Measurements from ENCODE around the gene ITGA1. TPM values are rescaled to one million over a fixed set of nuclear protein-coding genes. Genes with fewer than 3 reads are reported as not detected.
A peak's percentile ranks its signal among the peaks of the same experiment; 100 is the strongest.

Gene ITGA1
- total and polyA plus RNA-seq, 2 donors from 2014 or later: 13.3 to 65.6 TPM

DNA sequence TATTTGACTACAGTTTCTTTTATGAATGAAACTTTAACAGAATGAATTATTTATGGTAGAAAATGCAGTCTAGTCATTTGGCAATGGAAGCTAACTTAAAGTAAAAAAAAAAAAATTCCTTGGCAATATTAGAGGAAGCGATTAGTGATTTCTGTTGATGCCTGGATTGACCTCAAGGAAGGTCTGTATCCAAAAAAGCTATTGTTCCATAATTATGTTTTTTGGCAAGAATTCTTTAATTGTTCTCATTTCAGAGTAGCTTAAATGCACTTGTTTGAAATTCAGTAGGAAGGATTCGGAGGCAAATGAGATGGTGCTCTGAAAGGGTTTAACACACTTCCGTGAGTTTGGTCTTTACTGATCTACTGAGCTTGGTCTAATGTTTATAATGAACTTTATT is 61.8 kb downstream of the ITGA1 start:
- DNase-seq (no peak), FAIRE-seq (no peak)
- Histone ChIP-seq H3K4me3 (ENCODE audit: low read length in 3 of 3) (no peak overlapping the region), H3K4me1 (ENCODE audit: control insufficient read depth in 2 of 3, insufficient read depth in 2 of 3, low read depth in 1 of 3, low read length in 3 of 3) (peaks cover 0 to 7% (median 0%) of the 10 kb centered on the region in 3 donors), H3K27ac (ENCODE audit: low read depth in 2 of 2, low read length in 2 of 2) (no peak overlapping the region), H3K27me3 (ENCODE audit: control insufficient read depth, insufficient read depth, low read length) (no peaks in the 10 kb centered on the region), H3K9ac (ENCODE audit: low read length in 3 of 3) (no peak overlapping the region), H3K9me3 (ENCODE audit: control insufficient read depth in 2 of 3, insufficient read depth in 1 of 3, low read length in 3 of 3) (no peaks in the 10 kb centered on the region), H3K36me3 (ENCODE audit: control insufficient read depth in 2 of 3, insufficient read depth in 3 of 3, low read length in 3 of 3) (no peaks in the 10 kb centered on the region)
- intact Hi-C loops (cut with DNase I): no loop called here
- TF ChIP-seq, protein P1, sequence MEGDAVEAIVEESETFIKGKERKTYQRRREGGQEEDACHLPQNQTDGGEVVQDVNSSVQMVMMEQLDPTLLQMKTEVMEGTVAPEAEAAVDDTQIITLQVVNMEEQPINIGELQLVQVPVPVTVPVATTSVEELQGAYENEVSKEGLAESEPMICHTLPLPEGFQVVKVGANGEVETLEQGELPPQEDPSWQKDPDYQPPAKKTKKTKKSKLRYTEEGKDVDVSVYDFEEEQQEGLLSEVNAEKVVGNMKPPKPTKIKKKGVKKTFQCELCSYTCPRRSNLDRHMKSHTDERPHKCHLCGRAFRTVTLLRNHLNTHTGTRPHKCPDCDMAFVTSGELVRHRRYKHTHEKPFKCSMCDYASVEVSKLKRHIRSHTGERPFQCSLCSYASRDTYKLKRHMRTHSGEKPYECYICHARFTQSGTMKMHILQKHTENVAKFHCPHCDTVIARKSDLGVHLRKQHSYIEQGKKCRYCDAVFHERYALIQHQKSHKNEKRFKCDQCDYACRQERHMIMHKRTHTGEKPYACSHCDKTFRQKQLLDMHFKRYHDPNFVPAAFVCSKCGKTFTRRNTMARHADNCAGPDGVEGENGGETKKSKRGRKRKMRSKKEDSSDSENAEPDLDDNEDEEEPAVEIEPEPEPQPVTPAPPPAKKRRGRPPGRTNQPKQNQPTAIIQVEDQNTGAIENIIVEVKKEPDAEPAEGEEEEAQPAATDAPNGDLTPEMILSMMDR (IDR thresholded peaks at IDR 0.05; ENCODE audit: borderline replicate concordance, extremely low read depth, insufficient read depth): no peak

DNA sequence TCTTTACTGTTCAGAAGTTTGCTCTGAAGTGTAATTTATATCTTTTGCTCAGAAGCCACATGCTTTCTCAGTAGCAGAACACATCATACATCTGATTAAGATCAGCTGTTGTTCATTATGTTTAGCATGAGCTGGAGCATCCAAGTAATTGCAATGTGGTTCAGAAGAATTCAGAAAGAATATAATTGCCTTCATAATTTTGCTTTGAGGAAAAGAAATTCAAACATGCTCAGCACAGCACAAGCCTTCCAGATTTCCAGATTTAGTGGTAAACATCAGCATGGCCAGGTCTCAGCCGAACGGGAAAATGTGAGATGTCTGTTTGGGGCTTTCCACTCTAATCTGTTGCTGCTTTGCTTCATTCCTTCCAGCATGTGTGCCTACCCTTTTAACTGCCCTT is 65.9 kb downstream of the ITGA1 start:
- TF ChIP-seq, protein P1 (IDR thresholded peaks at IDR 0.05; ENCODE audit: borderline replicate concordance, extremely low read depth, insufficient read depth): no peak
- FAIRE-seq: no peak
- H3K9ac ChIP-seq (ENCODE audit: low read length in 3 of 3): no peak overlapping the region
- H3K27me3 ChIP-seq (ENCODE audit: control insufficient read depth, insufficient read depth, low read length): no peaks in the 10 kb centered on the region
- no peaks in the 10 kb centered on the region for H3K9me3 ChIP-seq (ENCODE audit: control insufficient read depth in 2 of 3, insufficient read depth in 1 of 3, low read length in 3 of 3)
- H3K4me3 ChIP-seq (ENCODE audit: low read length in 3 of 3): no peak overlapping the region
- intact Hi-C loops (cut with DNase I): no loop called here
- no peaks in the 10 kb centered on the region for H3K36me3 ChIP-seq (ENCODE audit: control insufficient read depth in 2 of 3, insufficient read depth in 3 of 3, low read length in 3 of 3)
- peak in 2 of 5 donors; percentile 37 to 60 for DNase-seq
- H3K27ac ChIP-seq (ENCODE audit: low read depth in 2 of 2, low read length in 2 of 2): no peak overlapping the region
- peaks cover 0 to 9% (median 8%) of the 10 kb centered on the region in 3 donors for H3K4me1 ChIP-seq (ENCODE audit: control insufficient read depth in 2 of 3, insufficient read depth in 2 of 3, low read depth in 1 of 3, low read length in 3 of 3)

DNA sequence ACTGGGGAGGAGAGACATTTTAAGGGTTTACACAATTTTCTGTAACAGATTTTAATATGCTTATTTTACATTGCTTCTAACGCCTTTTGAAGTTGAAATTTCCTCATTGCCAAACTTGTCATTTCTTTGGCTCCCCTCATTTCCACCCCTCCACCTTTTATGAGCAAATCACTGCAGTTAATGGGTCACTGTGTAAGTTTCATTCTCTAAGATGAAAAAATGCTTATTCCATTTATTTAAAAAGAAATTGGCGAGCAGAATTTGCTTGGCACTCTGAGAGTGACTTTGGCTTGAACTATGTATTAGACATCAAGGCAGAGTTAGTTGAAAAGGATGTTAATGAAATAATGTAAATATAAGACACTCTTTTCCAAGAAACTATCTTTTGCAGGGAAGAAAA is 66.6 kb downstream of the ITGA1 start:
- H3K27ac ChIP-seq (ENCODE audit: low read depth in 2 of 2, low read length in 2 of 2): no peak overlapping the region
- no peak for FAIRE-seq

More for the DNA sequence above, 66.6 kb downstream of the ITGA1 start:
- H3K36me3 ChIP-seq (ENCODE audit: control insufficient read depth in 2 of 3, insufficient read depth in 3 of 3, low read length in 3 of 3): no peaks in the 10 kb centered on the region
- no peaks in the 10 kb centered on the region for H3K27me3 ChIP-seq (ENCODE audit: control insufficient read depth, insufficient read depth, low read length)
- H3K9ac ChIP-seq (ENCODE audit: low read length in 3 of 3): no peak overlapping the region
- intact Hi-C loops (cut with DNase I): no loop called here
- no peaks in the 10 kb centered on the region for H3K9me3 ChIP-seq (ENCODE audit: control insufficient read depth in 2 of 3, insufficient read depth in 1 of 3, low read length in 3 of 3)
- no peak overlapping the region for H3K4me3 ChIP-seq (ENCODE audit: low read length in 3 of 3)
- DNase-seq: peak in 1 of 5 donors; percentile 36
- TF ChIP-seq, protein P1 (IDR thresholded peaks at IDR 0.05; ENCODE audit: borderline replicate concordance, extremely low read depth, insufficient read depth): no peak
- peaks cover 0 to 9% (median 8%) of the 10 kb centered on the region in 3 donors for H3K4me1 ChIP-seq (ENCODE audit: control insufficient read depth in 2 of 3, insufficient read depth in 2 of 3, low read depth in 1 of 3, low read length in 3 of 3)
